GM12872 (cell line): ENCODE measurements around the gene COL18A1.

ENCODE experiments used
- TF ChIP-seq, protein P1 (sequence below): IDR thresholded peaks from 3 replicates; pipeline ENCODE4 v1.5.1; 2011; ENCODE audit warnings: low read depth, mild to moderate bottlenecking, low read length, moderate library complexity; ENCODE audit not compliant: insufficient read depth

Gene COL18A1

DNA sequence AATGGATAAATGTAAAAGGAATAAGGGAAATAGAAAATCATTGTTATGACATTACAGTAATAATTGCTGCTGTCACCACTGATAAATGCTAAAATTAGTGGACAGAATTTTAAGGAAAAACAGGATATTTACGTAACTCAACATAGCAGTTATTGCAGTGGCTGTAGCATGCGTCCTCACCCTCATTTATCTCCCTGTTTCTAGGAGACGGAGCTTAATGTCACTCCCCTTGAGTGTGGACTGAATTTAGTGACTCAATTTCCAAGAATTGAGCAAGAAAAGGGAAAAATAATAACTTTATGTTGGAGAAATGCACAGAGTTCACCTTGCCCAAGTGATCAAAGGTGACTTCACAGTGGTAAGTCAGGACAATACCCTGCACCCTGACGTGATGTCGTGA lies 33.3 kb upstream of the COL18A1 start:
- TF ChIP-seq, protein P1, sequence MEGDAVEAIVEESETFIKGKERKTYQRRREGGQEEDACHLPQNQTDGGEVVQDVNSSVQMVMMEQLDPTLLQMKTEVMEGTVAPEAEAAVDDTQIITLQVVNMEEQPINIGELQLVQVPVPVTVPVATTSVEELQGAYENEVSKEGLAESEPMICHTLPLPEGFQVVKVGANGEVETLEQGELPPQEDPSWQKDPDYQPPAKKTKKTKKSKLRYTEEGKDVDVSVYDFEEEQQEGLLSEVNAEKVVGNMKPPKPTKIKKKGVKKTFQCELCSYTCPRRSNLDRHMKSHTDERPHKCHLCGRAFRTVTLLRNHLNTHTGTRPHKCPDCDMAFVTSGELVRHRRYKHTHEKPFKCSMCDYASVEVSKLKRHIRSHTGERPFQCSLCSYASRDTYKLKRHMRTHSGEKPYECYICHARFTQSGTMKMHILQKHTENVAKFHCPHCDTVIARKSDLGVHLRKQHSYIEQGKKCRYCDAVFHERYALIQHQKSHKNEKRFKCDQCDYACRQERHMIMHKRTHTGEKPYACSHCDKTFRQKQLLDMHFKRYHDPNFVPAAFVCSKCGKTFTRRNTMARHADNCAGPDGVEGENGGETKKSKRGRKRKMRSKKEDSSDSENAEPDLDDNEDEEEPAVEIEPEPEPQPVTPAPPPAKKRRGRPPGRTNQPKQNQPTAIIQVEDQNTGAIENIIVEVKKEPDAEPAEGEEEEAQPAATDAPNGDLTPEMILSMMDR, result no peak

DNA sequence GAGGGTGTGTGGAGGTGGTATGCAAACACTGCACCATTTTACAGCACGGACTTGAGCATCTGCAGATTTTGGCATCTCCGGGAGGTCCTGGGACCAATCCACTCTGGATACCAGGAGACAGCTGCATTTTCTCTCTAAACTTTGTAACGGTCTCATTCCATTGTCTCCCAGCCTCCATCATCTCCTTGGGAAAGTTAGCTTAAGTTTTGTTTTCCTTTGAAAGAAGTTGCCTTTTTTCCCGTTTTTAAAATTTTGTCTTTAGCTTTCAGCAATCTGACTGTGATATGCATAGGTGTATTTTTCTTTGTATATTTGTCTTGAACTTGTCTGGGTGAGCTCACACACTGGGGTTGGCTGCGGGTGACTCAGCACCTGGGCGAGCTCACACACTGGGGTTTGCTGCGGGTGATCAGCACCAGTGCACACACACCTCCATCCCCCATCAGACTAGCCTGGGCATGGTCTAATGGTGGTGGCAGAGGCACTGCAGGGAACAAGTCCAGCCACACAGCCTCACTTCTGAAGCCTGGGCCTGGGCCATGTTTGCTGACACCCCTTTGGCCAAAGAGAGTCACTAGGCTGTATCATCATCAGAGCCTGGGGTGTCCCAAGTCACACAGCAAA lies 32.1 kb upstream of the COL18A1 start:
- TF ChIP-seq, protein P1, result no peak

DNA sequence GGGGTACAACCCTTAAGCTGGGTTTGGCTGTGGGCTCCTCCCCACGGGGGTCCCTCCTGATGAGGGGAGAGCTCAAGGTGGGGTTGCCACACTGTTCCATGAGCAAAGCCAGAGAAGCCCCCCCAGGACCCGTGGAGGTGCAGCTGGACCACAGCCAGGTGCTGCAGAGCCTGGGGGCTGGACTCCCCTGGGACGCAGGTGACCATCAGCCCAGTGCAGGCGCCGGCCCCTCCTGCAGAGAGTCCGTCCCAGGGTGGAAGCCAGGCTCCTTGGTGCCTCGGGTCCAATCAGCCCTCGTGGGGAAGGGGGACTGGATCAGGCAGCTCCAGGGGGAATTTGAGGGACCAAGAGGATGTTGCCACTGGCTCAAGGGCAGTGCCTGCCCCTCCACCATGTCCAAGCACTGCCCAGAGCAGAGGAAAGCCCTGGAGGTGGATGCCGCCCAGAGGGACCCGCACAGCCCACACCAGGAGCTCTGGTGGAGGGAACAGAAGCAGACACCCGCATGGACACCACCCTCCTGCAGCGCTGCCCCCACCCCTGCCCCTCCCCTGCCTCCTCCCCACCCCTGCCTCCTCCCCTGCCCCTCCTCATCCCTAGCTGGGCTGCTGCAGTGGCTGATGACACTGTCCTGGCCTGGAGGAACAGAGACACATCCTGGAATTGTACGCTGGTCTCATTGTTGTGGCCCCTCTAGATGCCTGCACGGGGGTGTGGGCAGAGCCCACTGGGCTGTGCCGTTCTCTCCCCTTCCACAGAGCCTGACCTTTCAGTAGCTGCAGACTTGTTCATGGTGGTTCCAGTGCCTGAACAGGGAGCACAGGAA lies 30.8 kb upstream of the COL18A1 start:
- TF ChIP-seq, protein P1, result no peak

DNA sequence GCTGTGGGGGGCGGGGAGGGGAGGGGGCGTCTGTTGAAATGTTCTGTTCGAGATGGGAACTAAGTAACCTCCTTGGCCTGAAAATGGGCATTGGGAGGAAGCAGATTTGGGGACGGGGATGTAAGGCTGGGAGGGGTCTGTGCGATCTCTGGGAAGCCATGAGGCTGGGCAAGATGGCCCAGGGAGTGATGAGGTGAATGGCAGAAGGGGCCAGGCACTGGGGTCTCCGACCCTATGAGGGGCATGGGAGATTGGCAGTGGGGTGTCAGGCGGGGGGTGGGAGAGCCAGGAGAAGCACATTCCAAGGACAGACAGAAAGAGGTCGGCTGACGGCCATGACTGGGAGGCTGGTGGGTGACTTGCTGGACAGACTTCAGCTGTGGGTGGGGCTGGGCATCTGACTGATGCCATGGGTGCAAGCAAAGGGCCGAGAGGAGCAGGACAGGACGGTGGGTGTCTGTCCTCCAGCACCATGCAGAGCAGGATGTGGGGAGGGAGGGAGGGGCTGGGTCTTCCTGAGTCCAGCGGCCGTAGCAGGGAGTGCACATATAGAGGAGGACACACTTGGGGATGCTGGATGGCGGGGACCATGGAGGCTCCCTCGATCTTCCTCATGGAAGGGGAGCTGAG lies 30.0 kb upstream of the COL18A1 start:
- TF ChIP-seq, protein P1, result no peak

DNA sequence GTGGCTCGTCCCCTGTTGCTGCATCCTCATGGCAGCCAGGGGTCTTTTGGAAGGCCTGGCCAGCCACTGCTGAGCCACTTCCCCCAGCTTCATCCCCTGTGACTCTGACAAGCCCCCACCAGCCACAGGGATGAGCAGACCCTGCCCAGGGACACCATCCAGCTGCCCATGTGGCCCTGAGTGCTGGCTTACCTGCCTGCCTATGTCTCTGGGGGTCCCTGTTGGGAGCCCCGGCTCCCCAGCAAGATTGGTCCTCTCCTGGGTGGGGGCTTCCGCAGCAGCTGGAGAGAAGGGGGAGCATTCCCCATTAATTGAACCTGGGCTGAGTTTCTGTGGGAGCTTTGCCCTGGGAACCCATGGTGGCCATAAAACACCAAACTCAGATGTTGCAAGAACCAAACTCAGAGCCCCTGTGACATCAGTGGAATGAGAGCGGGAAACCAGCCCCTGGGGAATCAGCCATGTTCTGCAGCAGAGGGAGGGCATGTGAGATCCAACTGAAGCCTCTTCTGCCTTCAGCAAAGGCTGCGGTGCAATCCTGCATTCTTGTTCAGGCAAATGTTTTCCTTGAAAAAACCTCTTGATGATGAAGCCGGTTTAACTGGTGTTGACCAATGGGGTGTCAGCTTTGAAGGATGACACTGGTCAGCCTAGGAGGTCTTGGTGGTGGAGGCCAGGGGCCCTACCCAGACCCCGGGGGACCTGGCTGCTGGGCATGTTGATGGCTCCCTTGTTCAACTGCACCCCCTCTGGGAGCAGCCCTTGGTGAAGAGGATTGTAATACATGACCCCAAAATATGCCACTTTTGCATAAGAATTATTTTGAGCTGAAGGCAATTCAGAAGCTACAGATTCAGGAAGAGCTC lies 28.3 kb upstream of the COL18A1 start:
- TF ChIP-seq, protein P1, result no peak

DNA sequence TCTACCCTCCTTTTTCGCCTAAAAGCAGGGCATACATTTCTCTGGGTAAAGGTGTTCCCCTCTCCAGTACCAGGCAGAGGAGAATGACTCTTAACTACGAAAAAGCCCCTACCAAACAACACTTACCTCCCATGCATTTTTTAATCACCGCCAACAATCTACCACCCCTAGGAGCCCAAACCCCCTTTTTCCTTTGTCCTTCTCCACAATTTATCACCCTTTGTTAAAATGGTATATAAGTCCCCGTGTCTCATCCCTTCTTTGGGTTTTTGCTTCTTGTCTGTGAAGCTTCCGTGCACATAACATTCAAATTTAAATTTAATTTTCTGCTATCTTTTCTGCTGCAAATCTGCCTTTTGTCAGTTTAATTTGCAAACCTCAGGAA lies 27.6 kb upstream of the COL18A1 start:
- TF ChIP-seq, protein P1, result no peak

DNA sequence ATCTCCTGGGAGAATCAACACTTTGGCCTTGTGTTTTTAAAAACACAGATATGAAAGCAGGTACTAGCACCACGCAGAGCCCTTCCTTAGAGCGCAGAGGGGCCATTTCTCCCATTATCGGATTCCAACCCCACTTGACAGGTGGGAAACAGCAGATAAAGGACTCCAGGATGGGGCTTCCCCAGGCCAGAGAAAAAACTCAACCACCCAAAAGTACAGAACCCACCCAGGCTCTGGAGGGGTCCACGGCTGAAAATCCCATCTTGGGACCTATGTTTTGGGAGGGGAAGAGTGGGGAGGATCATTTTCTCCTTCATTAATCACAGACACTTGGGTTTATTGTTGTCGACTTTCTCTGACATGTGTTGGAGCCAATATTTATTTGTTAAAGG lies 27.1 kb upstream of the COL18A1 start:
- TF ChIP-seq, protein P1, result no peak
